HCT116 (cell line): ENCODE data around the gene ROS1. TPM values are rescaled to one million over a fixed set of nuclear protein-coding genes. Genes with fewer than 3 reads are reported as not detected.

ENCODE experiments used
- ATAC-seq: fragments of 200-7000 bp; cut with Tn5 transposase; 2 replicates; pipeline ENCODE4 v1.9.1; 2020; ENCODE audit warnings: mild to moderate bottlenecking, moderate library complexity
- BruUV-seq: library from RNA; stranded (reverse); fragments of 400-500 nt; replicated peaks from 2 replicates; lab custom pipeline; 2021; lab: Mats Ljungman, UMichigan
- CTCF ChIA-PET: fragments of 300-600 bp; sonication (Branson Sonifier 250); formaldehyde crosslinking; loops from one replicate; lab custom pipeline; 2021; ENCODE audit warnings: antibody characterized with exemption; lab: Charles Lee
- POLR2A ChIA-PET: fragments of 300-600, 350-600 bp; sonication (Branson Sonifier 250); formaldehyde crosslinking; loops from one replicate; lab custom pipeline; 2021; ENCODE audit warnings: antibody characterized with exemption; lab: Charles Lee
- RAD21 ChIA-PET, 2 experiments: fragments of 300-600 bp; sonication (Branson Sonifier 250); formaldehyde crosslinking; loops; one replicate each; lab custom pipeline; 2023; ENCODE audit warnings: low total read pairs in 2 of 2; ENCODE audit not compliant: uncharacterized antibody in 2 of 2, unreplicated experiment in 2 of 2, low non-redundant PET in 1 of 2; lab: Charles Lee
- DNase-seq: peaks from one replicate; pipeline ENCODE4 v3.0.0-alpha.2; 2010; ENCODE audit warnings: low read depth, low spot score
- H2AFZ ChIP-seq: fragments of 200-600 bp; shearing (Covaris generic), sonication (generic); 2 replicates; pipeline ENCODE4 v1.6.1; 2017; ENCODE audit warnings: low read depth, mixed run types, mixed read lengths, antibody characterized with exemption, low read length; ENCODE audit not compliant: poor library complexity, severe bottlenecking
- H3K27ac ChIP-seq: 2 replicates; pipeline ENCODE4 v1.5.1; 2012; ENCODE audit warnings: low read depth, low read length
- H3K27me3 ChIP-seq: fragments of 200-600 bp; sonication (generic); 2 replicates; pipeline ENCODE4 v1.6.1; 2016; ENCODE audit warnings: mixed run types, low read length, mixed read lengths; ENCODE audit not compliant: insufficient read depth
- H3K36me3 ChIP-seq, 2 experiments: fragments of 200-500 bp in 1 of 2; fragments of 200-600 bp in 1 of 2; sonication (Bioruptor generic) in 1 of 2; sonication (generic) in 1 of 2; 2 replicates each; pipeline versions ENCODE4 v1.5.1 to v1.6.1; 2014 to 2016; ENCODE audit warnings: low read length in 2 of 2, inconsistent platforms in 1 of 2, mixed read lengths in 1 of 2, mixed run types in 1 of 2; ENCODE audit not compliant: insufficient read depth in 2 of 2, control insufficient read depth in 1 of 2
- H3K4me1 ChIP-seq, 2 experiments: fragments of 200-600 bp in 1 of 2; sonication (generic) in 1 of 2; 2 replicates each; pipeline versions ENCODE4 v1.5.1 to v1.6.1; 2012 to 2017; ENCODE audit warnings: low read length in 2 of 2, inconsistent platforms in 1 of 2, mild to moderate bottlenecking in 1 of 2, mixed read lengths in 1 of 2, mixed run types in 1 of 2, moderate library complexity in 1 of 2; ENCODE audit not compliant: insufficient read depth in 2 of 2, control insufficient read depth in 1 of 2
- H3K4me2 ChIP-seq: fragments of 200-600 bp; sonication (generic); 2 replicates; pipeline ENCODE4 v1.6.1; 2017; ENCODE audit warnings: mixed run types, low read length, mixed read lengths
- H3K4me3 ChIP-seq, 2 experiments: fragments of 200-600 bp in 1 of 2; sonication (generic) in 1 of 2; replicated peaks in 1 of 2; 2 replicates each; pipeline ENCODE4 v1.5.1; 2011 to 2016; ENCODE audit warnings: low read length in 2 of 2, control low read depth in 1 of 2, low read depth in 1 of 2, mild to moderate bottlenecking in 1 of 2, mixed read lengths in 1 of 2, mixed run types in 1 of 2
- H3K79me2 ChIP-seq: fragments of 200-600 bp; sonication (generic); 2 replicates; pipeline ENCODE4 v1.6.1; 2017; ENCODE audit warnings: mild to moderate bottlenecking, mixed run types, low read length, moderate library complexity, mixed read lengths; ENCODE audit not compliant: insufficient read depth
- H3K9ac ChIP-seq: fragments of 200-600 bp; sonication (generic); 2 replicates; pipeline ENCODE4 v1.6.1; 2016; ENCODE audit warnings: low read length, mixed read lengths
- H3K9me2 ChIP-seq: fragments of 200-600 bp; sonication (generic), shearing (Covaris generic); 2 replicates; pipeline ENCODE4 v1.6.1; 2017; ENCODE audit warnings: mixed run types, mild to moderate bottlenecking, moderate library complexity; ENCODE audit not compliant: insufficient read depth
- H3K9me3 ChIP-seq, 2 experiments: fragments of 200-500 bp in 1 of 2; fragments of 200-600 bp in 1 of 2; sonication (Bioruptor generic) in 1 of 2; sonication (generic) in 1 of 2; 2 replicates each; pipeline ENCODE4 v1.6.1; 2014 to 2017; ENCODE audit warnings: low read length in 2 of 2, mixed read lengths in 2 of 2, inconsistent platforms in 1 of 2, low read depth in 1 of 2, mild to moderate bottlenecking in 1 of 2, mixed run types in 1 of 2, moderate library complexity in 1 of 2; ENCODE audit not compliant: control insufficient read depth in 1 of 2, insufficient read depth in 1 of 2
- H4K20me1 ChIP-seq: fragments of 200-600 bp; sonication (generic), shearing (Covaris generic); 2 replicates; pipeline ENCODE4 v1.6.1; 2017; ENCODE audit warnings: mixed run types, mild to moderate bottlenecking, moderate library complexity; ENCODE audit not compliant: insufficient read depth
- CBX3 ChIP-seq: IDR thresholded peaks from 2 replicates; pipeline ENCODE4 v1.6.1; 2012; ENCODE audit warnings: low read depth
- CEBPB ChIP-seq: IDR thresholded peaks from 2 replicates; pipeline ENCODE4 v1.6.1; 2012; ENCODE audit warnings: low read depth
- EGR1 ChIP-seq: IDR thresholded peaks from 2 replicates; pipeline ENCODE4 v1.6.1; 2012; ENCODE audit warnings: low read depth
- ELF1 ChIP-seq: IDR thresholded peaks from 2 replicates; pipeline ENCODE4 v1.6.1; 2012; ENCODE audit warnings: low read depth, borderline replicate concordance
- EZH2 ChIP-seq: fragments of 200-600 bp; sonication (generic); IDR thresholded peaks from 2 replicates; pipeline ENCODE4 v1.6.1; 2017; ENCODE audit warnings: antibody characterized with exemption, mixed run types
- FOSL1 ChIP-seq: IDR thresholded peaks from 2 replicates; pipeline ENCODE4 v1.6.1; 2012; ENCODE audit warnings: low read depth
- JUND ChIP-seq: IDR thresholded peaks from 2 replicates; pipeline ENCODE4 v1.6.1; 2012
- POLR2AphosphoS5 ChIP-seq: IDR thresholded peaks from 2 replicates; pipeline ENCODE4 v1.6.1; 2011; ENCODE audit warnings: mild to moderate bottlenecking, low read depth, low read length, moderate library complexity
- RAD21 ChIP-seq: IDR thresholded peaks from 2 replicates; pipeline ENCODE4 v1.6.1; 2012; ENCODE audit warnings: low read depth, mild to moderate bottlenecking
- SIN3A ChIP-seq: IDR thresholded peaks from 2 replicates; pipeline ENCODE4 v1.6.1; 2012; ENCODE audit warnings: low read depth
- TCF7L2 ChIP-seq: IDR thresholded peaks from 2 replicates; pipeline ENCODE4 v1.7.0; 2011; ENCODE audit warnings: borderline replicate concordance, inconsistent platforms; ENCODE audit not compliant: insufficient read depth, insufficient read length; ENCODE audit errors: extremely low read depth
- YY1 ChIP-seq: IDR thresholded peaks from 2 replicates; pipeline ENCODE4 v1.6.1; 2011; ENCODE audit warnings: low read length, low read depth, moderate library complexity, mild to moderate bottlenecking; ENCODE audit not compliant: insufficient replicate concordance; ENCODE audit errors: extremely low read depth
- ZFX ChIP-seq: fragments of 450-650 bp; IDR thresholded peaks from 2 replicates; pipeline ENCODE4 v1.6.1; 2017
- ZNF274 ChIP-seq: fragments of 200-500 bp; sonication (Bioruptor generic); IDR thresholded peaks from 2 replicates; pipeline ENCODE4 v1.6.1; 2014; ENCODE audit warnings: mild to moderate bottlenecking, low read depth, low read length, inconsistent platforms
- intact Hi-C: fragments of 100-400 bp; cut with micrococcal nuclease; formaldehyde crosslinking; loops from 2 replicates; pipeline ENCODE4 v1.10.0; 2022
- total RNA-seq: library from RNA; stranded (reverse); gene quantifications from one replicate; pipeline ENCODE4 v1.2.1, GENCODE V29; 2021; ENCODE audit not compliant: unreplicated experiment
- TF ChIP-seq, protein P1 (sequence below): IDR thresholded peaks from 2 replicates; pipeline ENCODE4 v1.6.1; 2012; ENCODE audit warnings: low read depth
- TF ChIP-seq, protein P2 (sequence below): IDR thresholded peaks from 2 replicates; pipeline ENCODE4 v1.6.1; 2012
- TF ChIP-seq, protein P3 (sequence below), 3 experiments: fragments of 200-600 bp in 1 of 3; sonication (generic) in 1 of 3; IDR thresholded peaks in 2 of 3; conservative IDR thresholded peaks in 1 of 3; 2 replicates each; pipeline ENCODE4 v1.5.1; 2012 to 2017; ENCODE audit warnings: low read depth in 2 of 3, low read length in 2 of 3, antibody characterized with exemption in 1 of 3, borderline replicate concordance in 1 of 3, control low read depth in 1 of 3, mild to moderate bottlenecking in 1 of 3, mixed read lengths in 1 of 3, mixed run types in 1 of 3, moderate library complexity in 1 of 3; ENCODE audit not compliant: insufficient read depth in 1 of 3

Gene ROS1
- total RNA-seq, 1 experiment from 2014 or later: not detected

DNA sequence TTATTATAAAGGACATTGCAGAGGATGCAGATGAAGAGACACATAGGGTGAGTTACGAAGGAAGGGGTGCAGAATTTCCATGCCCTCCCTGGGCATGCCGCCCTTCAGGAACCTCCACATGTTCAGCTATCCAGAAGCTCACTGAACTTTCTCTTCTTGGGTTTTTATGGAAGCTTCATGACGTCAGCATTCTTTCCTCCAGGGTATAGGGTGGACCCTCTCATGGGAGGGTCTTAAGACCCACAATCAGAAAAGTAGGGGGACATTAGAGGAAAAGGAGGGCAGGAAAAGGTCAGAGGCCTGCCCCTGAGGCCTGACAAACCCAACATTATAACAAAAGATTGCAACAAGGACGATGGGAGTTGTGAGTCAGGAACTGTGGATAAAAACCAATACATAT lies 42.1 kb upstream of the ROS1 start:
- no peaks in the 10 kb centered on the region for H3K27me3 ChIP-seq
- no peak overlapping the region for H3K27ac ChIP-seq
- H3K9ac ChIP-seq: no peak overlapping the region
- no peaks in the 10 kb centered on the region for H3K79me2 ChIP-seq
- intact Hi-C loops: no loop called here
- ChIA-PET RAD21 (no interaction called here), CTCF (no interaction called here), POLR2A (no interaction called here)
- H3K4me1 ChIP-seq: peaks cover 0 to 14% of the 10 kb centered on the region in 2 experiments; a peak in 2 of 4 replicates
- H4K20me1 ChIP-seq: no peaks in the 10 kb centered on the region
- DNase-seq (no peak), ATAC-seq (no peak)
- BruUV-seq: no TSS peak
- H3K9me3 ChIP-seq: no peaks in the 10 kb centered on the region
- H3K36me3 ChIP-seq: no peaks in the 10 kb centered on the region
- no peaks in the 10 kb centered on the region for H3K9me2 ChIP-seq
- H2AFZ ChIP-seq: no peak overlapping the region
- H3K4me3 ChIP-seq: no peak overlapping the region
- TF ChIP-seq, protein P1, sequence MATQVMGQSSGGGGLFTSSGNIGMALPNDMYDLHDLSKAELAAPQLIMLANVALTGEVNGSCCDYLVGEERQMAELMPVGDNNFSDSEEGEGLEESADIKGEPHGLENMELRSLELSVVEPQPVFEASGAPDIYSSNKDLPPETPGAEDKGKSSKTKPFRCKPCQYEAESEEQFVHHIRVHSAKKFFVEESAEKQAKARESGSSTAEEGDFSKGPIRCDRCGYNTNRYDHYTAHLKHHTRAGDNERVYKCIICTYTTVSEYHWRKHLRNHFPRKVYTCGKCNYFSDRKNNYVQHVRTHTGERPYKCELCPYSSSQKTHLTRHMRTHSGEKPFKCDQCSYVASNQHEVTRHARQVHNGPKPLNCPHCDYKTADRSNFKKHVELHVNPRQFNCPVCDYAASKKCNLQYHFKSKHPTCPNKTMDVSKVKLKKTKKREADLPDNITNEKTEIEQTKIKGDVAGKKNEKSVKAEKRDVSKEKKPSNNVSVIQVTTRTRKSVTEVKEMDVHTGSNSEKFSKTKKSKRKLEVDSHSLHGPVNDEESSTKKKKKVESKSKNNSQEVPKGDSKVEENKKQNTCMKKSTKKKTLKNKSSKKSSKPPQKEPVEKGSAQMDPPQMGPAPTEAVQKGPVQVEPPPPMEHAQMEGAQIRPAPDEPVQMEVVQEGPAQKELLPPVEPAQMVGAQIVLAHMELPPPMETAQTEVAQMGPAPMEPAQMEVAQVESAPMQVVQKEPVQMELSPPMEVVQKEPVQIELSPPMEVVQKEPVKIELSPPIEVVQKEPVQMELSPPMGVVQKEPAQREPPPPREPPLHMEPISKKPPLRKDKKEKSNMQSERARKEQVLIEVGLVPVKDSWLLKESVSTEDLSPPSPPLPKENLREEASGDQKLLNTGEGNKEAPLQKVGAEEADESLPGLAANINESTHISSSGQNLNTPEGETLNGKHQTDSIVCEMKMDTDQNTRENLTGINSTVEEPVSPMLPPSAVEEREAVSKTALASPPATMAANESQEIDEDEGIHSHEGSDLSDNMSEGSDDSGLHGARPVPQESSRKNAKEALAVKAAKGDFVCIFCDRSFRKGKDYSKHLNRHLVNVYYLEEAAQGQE: no peak
- TF ChIP-seq ELF1 (no peak), EZH2 (no peak), FOSL1 (no peak), EGR1 (no peak), ZNF274 (no peak), SIN3A (no peak), CEBPB (no peak), CBX3 (no peak), JUND (no peak), TCF7L2 (no peak), POLR2AphosphoS5 (no peak), RAD21 (no peak), YY1 (no peak), ZFX (no peak)
- TF ChIP-seq, protein P2, sequence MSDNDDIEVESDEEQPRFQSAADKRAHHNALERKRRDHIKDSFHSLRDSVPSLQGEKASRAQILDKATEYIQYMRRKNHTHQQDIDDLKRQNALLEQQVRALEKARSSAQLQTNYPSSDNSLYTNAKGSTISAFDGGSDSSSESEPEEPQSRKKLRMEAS: no peak
- TF ChIP-seq, protein P3, sequence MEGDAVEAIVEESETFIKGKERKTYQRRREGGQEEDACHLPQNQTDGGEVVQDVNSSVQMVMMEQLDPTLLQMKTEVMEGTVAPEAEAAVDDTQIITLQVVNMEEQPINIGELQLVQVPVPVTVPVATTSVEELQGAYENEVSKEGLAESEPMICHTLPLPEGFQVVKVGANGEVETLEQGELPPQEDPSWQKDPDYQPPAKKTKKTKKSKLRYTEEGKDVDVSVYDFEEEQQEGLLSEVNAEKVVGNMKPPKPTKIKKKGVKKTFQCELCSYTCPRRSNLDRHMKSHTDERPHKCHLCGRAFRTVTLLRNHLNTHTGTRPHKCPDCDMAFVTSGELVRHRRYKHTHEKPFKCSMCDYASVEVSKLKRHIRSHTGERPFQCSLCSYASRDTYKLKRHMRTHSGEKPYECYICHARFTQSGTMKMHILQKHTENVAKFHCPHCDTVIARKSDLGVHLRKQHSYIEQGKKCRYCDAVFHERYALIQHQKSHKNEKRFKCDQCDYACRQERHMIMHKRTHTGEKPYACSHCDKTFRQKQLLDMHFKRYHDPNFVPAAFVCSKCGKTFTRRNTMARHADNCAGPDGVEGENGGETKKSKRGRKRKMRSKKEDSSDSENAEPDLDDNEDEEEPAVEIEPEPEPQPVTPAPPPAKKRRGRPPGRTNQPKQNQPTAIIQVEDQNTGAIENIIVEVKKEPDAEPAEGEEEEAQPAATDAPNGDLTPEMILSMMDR (IDR thresholded peaks at IDR 0.05 in 2 of 3, conservative IDR thresholded peaks at IDR 0.05 in 1 of 3; ENCODE audit: borderline replicate concordance in 1 of 3, insufficient read depth in 1 of 3, low read depth in 2 of 3, low read length in 2 of 3): no peak
- H3K4me2 ChIP-seq: no peak overlapping the region
